ENCODE data around the gene RPS13.
"Not testable (repeated sequence)": the region's sequence is repeated elsewhere in the genome, so short reads cannot be mapped to it uniquely, and the experiment has no call there.

The RPS13 gene

DNA sequence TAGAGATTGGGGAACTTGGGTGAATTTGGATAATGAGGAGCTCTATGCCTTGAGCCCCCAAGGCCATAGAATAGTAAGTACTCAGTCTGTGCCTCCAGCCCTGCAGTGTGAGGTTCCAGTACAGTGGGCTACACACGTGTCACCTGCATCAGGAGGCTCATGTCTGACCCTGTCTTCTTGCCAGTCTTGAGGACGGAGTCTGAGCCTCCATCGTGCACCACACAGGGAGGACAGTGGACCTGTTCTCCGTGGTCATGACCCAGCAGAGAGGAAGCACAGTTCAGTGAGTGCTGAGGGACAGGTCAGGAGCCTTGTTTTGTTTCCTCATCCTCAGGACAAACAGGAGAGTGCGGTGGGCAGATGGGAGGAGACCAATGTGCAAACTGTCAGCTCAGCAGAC, 30.8 kb downstream of the RPS13 start:
- no peak overlapping the region for H3K9ac ChIP-seq
- TF ChIP-seq, protein P1, sequence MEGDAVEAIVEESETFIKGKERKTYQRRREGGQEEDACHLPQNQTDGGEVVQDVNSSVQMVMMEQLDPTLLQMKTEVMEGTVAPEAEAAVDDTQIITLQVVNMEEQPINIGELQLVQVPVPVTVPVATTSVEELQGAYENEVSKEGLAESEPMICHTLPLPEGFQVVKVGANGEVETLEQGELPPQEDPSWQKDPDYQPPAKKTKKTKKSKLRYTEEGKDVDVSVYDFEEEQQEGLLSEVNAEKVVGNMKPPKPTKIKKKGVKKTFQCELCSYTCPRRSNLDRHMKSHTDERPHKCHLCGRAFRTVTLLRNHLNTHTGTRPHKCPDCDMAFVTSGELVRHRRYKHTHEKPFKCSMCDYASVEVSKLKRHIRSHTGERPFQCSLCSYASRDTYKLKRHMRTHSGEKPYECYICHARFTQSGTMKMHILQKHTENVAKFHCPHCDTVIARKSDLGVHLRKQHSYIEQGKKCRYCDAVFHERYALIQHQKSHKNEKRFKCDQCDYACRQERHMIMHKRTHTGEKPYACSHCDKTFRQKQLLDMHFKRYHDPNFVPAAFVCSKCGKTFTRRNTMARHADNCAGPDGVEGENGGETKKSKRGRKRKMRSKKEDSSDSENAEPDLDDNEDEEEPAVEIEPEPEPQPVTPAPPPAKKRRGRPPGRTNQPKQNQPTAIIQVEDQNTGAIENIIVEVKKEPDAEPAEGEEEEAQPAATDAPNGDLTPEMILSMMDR (conservative IDR thresholded peaks at IDR 0.05; ENCODE audit: low read depth, low read length), result no peak
- no peaks in the 10 kb centered on the region for H3K36me3 ChIP-seq (ENCODE audit: insufficient read depth)
- no peaks in the 10 kb centered on the region for H3K27me3 ChIP-seq (ENCODE audit: insufficient read depth, low read depth)
- no peaks in the 10 kb centered on the region for H4K20me1 ChIP-seq (ENCODE audit: insufficient read depth)
- no peak overlapping the region for H3K4me3 ChIP-seq (IDR thresholded peaks at IDR 0.05; ENCODE audit: insufficient read depth, low read depth, low read length)
- no peaks in the 10 kb centered on the region for H3K79me2 ChIP-seq (ENCODE audit: insufficient read depth, low read depth)
- no peak overlapping the region for H3K4me2 ChIP-seq
- no peak overlapping the region for H3K27ac ChIP-seq
- no peaks in the 10 kb centered on the region for H3K4me1 ChIP-seq (ENCODE audit: low read depth, poor library complexity, severe bottlenecking)
- no peak overlapping the region for H2AFZ ChIP-seq (ENCODE audit: low read depth)

GRCh38 chr11:17036666-17037658, 40.5 kb downstream of the RPS13 start:
- Histone ChIP-seq H3K79me2 (ENCODE audit: insufficient read depth, low read depth) (no peaks in the 10 kb centered on the region), H3K4me2 (no peak overlapping the region), H3K27me3 (ENCODE audit: insufficient read depth, low read depth) (no peaks in the 10 kb centered on the region), H3K4me3 (IDR thresholded peaks at IDR 0.05; ENCODE audit: insufficient read depth, low read depth, low read length) (no peak overlapping the region), H2AFZ (ENCODE audit: low read depth) (no peak overlapping the region), H3K36me3 (ENCODE audit: insufficient read depth) (no peaks in the 10 kb centered on the region), H3K4me1 (ENCODE audit: low read depth, poor library complexity, severe bottlenecking) (no peaks in the 10 kb centered on the region), H3K9ac (no peak overlapping the region), H4K20me1 (ENCODE audit: insufficient read depth) (no peaks in the 10 kb centered on the region), H3K27ac (no peak overlapping the region)
- TF ChIP-seq, protein P1 (conservative IDR thresholded peaks at IDR 0.05; ENCODE audit: low read depth, low read length), result no peak

DNA sequence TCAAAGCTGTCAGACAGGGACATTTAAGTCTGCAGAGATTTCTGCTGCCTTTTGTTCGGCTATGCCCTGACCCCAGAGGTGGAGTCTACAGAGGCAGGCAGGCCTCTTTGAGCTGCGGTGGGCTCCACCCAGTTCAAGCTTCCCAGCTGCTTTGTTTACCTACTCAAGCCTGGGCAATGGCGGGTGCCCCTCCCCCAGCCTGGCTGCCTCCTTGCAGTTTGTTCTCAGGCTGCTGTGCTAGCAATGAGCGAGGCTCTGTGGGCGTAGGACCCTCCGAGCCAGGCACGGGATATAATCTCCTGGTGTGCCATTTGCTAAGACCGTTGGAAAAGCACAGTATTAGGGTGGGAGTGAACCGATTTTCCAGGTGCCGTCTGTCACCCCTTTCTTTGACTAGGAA, 43.4 kb downstream of the RPS13 start:
- H3K36me3 ChIP-seq (ENCODE audit: insufficient read depth); H3K27me3 ChIP-seq (ENCODE audit: insufficient read depth, low read depth); H3K9ac ChIP-seq; H3K27ac ChIP-seq; H3K79me2 ChIP-seq (ENCODE audit: insufficient read depth, low read depth); H3K4me1 ChIP-seq (ENCODE audit: low read depth, poor library complexity, severe bottlenecking); H3K4me2 ChIP-seq; H2AFZ ChIP-seq (ENCODE audit: low read depth); H3K4me3 ChIP-seq (IDR thresholded peaks at IDR 0.05; ENCODE audit: insufficient read depth, low read depth, low read length); H4K20me1 ChIP-seq (ENCODE audit: insufficient read depth): not testable (repeated sequence)

DNA sequence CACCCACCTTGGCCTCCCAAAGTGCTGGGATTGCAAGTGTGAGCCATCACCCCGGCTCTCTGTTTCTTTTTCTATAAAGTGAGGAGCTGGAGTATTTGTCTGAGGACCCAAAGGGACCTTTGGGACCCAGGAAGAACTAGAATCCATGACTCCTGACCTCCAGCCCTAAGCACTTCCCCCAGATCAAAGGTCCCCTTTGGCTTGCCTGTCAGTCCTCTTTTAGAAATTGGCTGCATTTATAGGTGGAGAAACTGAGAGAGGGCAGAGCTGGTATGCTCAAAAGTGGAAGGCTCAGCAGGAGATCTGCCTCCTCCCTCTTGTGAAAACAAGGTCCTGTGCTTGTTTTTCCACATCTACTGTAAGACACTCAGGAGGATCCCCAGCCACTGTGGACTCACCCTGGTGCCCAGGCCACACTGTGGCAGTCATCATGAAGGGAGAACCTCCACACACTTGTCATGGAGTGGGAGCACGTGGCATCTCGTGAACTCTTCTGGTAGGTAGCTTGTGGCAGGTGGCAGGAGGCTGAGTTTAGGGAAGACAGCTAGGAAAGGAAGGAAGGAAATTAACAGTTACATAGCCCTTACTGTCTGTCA, 50.9 kb downstream of the RPS13 start:
- Histone ChIP-seq H3K9ac (no peak overlapping the region), H3K4me1 (ENCODE audit: low read depth, poor library complexity, severe bottlenecking) (peaks cover 4% of the 10 kb centered on the region), H3K36me3 (ENCODE audit: insufficient read depth) (no peaks in the 10 kb centered on the region), H3K4me3 (IDR thresholded peaks at IDR 0.05; ENCODE audit: insufficient read depth, low read depth, low read length) (no peak overlapping the region), H2AFZ (ENCODE audit: low read depth) (no peak overlapping the region), H3K27me3 (ENCODE audit: insufficient read depth, low read depth) (no peaks in the 10 kb centered on the region), H4K20me1 (ENCODE audit: insufficient read depth) (no peaks in the 10 kb centered on the region), H3K79me2 (ENCODE audit: insufficient read depth, low read depth) (no peaks in the 10 kb centered on the region), H3K4me2 (no peak overlapping the region), H3K27ac (no peak overlapping the region)
- TF ChIP-seq, protein P1 (conservative IDR thresholded peaks at IDR 0.05; ENCODE audit: low read depth, low read length), result no peak

DNA sequence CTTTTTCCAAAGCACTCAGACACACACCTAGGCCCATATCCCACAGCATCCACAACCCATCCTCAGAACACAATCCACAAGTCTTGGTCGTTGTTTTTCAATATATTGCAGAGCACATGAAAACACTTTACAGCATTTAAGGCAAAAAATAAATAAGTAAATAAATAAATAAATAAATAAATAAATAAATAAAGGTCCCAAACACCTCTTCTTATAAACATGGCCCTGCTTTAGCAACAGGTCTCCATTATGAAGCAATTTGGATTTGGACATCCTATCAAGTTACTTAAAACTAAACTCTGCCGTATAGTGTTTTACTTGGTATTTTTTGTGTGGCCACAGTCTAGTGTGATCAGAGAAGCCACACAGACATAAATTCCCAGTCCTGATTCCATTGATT, 52.5 kb downstream of the RPS13 start:
- Histone ChIP-seq H3K4me3 (IDR thresholded peaks at IDR 0.05; ENCODE audit: insufficient read depth, low read depth, low read length) (no peak overlapping the region), H4K20me1 (ENCODE audit: insufficient read depth) (no peaks in the 10 kb centered on the region), H3K27ac (no peak overlapping the region), H2AFZ (ENCODE audit: low read depth) (no peak overlapping the region), H3K36me3 (ENCODE audit: insufficient read depth) (no peaks in the 10 kb centered on the region), H3K4me2 (no peak overlapping the region), H3K27me3 (ENCODE audit: insufficient read depth, low read depth) (no peaks in the 10 kb centered on the region), H3K9ac (no peak overlapping the region), H3K4me1 (ENCODE audit: low read depth, poor library complexity, severe bottlenecking) (peaks cover 4% of the 10 kb centered on the region), H3K79me2 (ENCODE audit: insufficient read depth, low read depth) (no peaks in the 10 kb centered on the region)
- TF ChIP-seq, protein P1 (conservative IDR thresholded peaks at IDR 0.05; ENCODE audit: low read depth, low read length), result no peak
